Measurements from ENCODE around the gene COX11. TPM values are rescaled to one million over a fixed set of nuclear protein-coding genes. Genes with fewer than 3 reads are reported as not detected.

COX11 gene
- total RNA-seq, 1 experiment from 2014 or later = 65.0 TPM

DNA sequence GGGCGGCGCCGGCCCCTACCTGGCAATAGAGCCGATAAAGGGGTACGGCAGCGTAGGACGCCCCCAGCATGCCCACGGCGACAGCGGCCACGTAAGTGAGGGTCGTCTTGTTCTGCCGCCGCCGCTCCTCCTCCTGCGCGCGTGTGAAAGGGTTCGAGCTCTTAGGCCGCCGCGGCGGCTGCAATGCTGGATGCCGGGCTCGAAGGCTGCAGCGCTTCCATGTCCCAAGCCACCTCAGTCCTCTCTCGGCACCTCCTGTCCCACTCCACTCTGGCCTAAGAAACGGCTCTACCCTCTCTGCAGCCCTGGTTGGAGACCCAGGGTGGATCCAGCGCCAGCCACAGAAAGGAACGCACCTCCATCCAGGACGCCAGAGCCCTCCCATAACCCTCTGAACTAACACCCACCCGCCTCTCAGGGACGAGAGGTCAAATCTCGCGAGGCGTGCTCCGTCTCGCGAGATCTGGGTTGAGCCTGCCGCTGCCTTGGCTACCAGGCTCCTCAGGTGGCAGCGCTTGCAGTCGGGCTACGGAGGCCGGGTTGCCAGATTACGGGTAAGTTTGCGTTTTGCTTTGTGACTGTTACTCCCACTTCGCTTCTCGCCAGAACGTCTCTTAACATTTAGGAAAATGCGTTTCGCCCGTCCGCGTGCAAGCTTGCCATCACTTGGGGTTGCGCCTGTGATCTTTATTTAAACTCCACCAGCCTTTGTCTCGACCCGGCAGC lies at the start of gene COX11, which contains the start of gene STXBP4 (continued):
- no peak for TF ChIP-seq ATF2 (CRISPR knock-in tag; IDR thresholded peaks at IDR 0.05; ENCODE audit: borderline replicate concordance, low read depth)
- TF ChIP-seq RELA (CRISPR knock-in tag; IDR thresholded peaks at IDR 0.05; ENCODE audit: borderline replicate concordance) = no peak
- TF ChIP-seq TEAD1 (CRISPR knock-in tag; IDR thresholded peaks at IDR 0.05) = peak; percentile 79
- no peak for TF ChIP-seq ZNF512 (CRISPR knock-in tag; IDR thresholded peaks at IDR 0.05; ENCODE audit: borderline replicate concordance)
- TF ChIP-seq, protein P1, sequence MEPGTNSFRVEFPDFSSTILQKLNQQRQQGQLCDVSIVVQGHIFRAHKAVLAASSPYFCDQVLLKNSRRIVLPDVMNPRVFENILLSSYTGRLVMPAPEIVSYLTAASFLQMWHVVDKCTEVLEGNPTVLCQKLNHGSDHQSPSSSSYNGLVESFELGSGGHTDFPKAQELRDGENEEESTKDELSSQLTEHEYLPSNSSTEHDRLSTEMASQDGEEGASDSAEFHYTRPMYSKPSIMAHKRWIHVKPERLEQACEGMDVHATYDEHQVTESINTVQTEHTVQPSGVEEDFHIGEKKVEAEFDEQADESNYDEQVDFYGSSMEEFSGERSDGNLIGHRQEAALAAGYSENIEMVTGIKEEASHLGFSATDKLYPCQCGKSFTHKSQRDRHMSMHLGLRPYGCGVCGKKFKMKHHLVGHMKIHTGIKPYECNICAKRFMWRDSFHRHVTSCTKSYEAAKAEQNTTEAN (CRISPR knock-in tag; IDR thresholded peaks at IDR 0.05) = no peak
- TF ChIP-seq ZNF138 (CRISPR knock-in tag; conservative IDR thresholded peaks at IDR 0.05) = no peak
- no peak for TF ChIP-seq TEAD4 (CRISPR knock-in tag; IDR thresholded peaks at IDR 0.05)
- no peak for TF ChIP-seq FOXP4 (CRISPR knock-in tag; IDR thresholded peaks at IDR 0.05)
- no peak for TF ChIP-seq SOX15 (CRISPR knock-in tag; IDR thresholded peaks at IDR 0.05)
- no peak for TF ChIP-seq CBFB (CRISPR knock-in tag; IDR thresholded peaks at IDR 0.05; ENCODE audit: low read depth)
- TF ChIP-seq TCF7 (CRISPR knock-in tag; IDR thresholded peaks at IDR 0.05; ENCODE audit: low read depth) = no peak
- TF ChIP-seq, protein P2, sequence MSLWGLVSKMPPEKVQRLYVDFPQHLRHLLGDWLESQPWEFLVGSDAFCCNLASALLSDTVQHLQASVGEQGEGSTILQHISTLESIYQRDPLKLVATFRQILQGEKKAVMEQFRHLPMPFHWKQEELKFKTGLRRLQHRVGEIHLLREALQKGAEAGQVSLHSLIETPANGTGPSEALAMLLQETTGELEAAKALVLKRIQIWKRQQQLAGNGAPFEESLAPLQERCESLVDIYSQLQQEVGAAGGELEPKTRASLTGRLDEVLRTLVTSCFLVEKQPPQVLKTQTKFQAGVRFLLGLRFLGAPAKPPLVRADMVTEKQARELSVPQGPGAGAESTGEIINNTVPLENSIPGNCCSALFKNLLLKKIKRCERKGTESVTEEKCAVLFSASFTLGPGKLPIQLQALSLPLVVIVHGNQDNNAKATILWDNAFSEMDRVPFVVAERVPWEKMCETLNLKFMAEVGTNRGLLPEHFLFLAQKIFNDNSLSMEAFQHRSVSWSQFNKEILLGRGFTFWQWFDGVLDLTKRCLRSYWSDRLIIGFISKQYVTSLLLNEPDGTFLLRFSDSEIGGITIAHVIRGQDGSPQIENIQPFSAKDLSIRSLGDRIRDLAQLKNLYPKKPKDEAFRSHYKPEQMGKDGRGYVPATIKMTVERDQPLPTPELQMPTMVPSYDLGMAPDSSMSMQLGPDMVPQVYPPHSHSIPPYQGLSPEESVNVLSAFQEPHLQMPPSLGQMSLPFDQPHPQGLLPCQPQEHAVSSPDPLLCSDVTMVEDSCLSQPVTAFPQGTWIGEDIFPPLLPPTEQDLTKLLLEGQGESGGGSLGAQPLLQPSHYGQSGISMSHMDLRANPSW (CRISPR knock-in tag; conservative IDR thresholded peaks at IDR 0.05; ENCODE audit: low read depth) = no peak
- no peak for TF ChIP-seq HMGA2 (CRISPR knock-in tag; IDR thresholded peaks at IDR 0.05)

DNA sequence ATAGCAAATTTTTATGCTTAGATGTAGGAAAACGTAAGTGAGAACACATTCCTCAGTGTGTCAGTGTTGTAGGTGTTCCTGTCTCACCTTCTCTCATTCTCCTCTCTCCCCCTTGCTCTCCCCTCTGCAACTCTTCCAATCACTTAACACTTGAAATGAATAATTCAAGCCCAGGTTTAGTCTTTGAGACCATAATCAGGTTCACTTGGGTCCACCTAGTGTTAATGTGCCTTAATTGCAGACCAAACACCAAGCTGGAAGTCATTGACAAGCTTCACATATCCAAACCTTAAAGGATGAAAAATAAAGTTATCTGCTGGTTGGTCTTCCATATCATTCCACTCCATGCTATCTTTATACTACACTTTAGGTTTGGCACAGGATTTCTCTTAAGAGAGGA lies 37.1 kb upstream of the COX11 start:
- H3K4me3 Mint-ChIP-seq = no peak overlapping the region
- POLR2A ChIA-PET = no interaction called here
- peak; percentile 89 for ATAC-seq

More for the DNA sequence above, 37.1 kb upstream of the COX11 start:
- DNase-seq (ENCODE audit: low spot score) = peak; percentile 30
- 0 out of 2 replicates have a peak, but pooled peaks cover 3% of the 10 kb centered on the region for H3K36me3 Mint-ChIP-seq
- peaks cover 24% of the 10 kb centered on the region for H3K4me1 Mint-ChIP-seq
- no peak overlapping the region for H3K27ac Mint-ChIP-seq
- CTCF ChIA-PET = interaction anchor here (0.5 to 2.6 kb wide), 16 partner anchors 9 to 486 kb away, joined by 3 to 38 read pairs (median 4); no protein-coding TSS in a partner anchor
- H3K27me3 Mint-ChIP-seq (ENCODE audit: low read depth) = no peaks in the 10 kb centered on the region
- no peak for TF ChIP-seq ZNF232 (CRISPR knock-in tag; IDR thresholded peaks at IDR 0.05)
- peak; percentile 40 for TF ChIP-seq CTCF (IDR thresholded peaks at IDR 0.05)
- no peaks in the 10 kb centered on the region for H3K9me3 Mint-ChIP-seq
